ENCODE results near the gene PSMD6. TPM values are rescaled to one million over a fixed set of nuclear protein-coding genes. Genes with fewer than 3 reads are reported as not detected.
A peak's percentile ranks its signal among the peaks of the same experiment; 100 is the strongest.

The PSMD6 gene
- total RNA-seq, 4 donors from 2014 or later: 73.1 to 97.4 (median 79.5) TPM

DNA sequence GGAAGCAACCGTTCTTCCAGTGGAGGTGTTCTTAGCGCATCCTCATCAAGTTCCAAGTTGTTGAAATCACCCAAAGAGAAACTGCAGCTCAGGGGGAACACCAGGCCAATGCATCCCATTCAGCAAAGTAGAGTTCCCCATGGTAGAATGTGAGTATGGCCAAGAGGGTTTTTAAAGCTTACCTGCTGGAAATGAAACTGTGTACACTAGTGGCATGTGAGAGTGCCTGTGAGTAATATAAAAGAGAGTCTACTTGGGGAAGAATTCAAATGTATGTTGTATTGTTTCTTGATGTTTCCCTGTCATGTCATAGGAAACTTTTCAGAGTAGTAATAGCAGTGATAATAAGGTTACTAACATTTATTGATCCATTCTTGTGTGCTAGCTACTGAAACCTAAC is 43.3 kb downstream of the PSMD6 start:
- Histone ChIP-seq H3K9me3 (no peaks in the 10 kb centered on the region), H3K4me3 (no peak overlapping the region), H3K27ac (no peak overlapping the region), H3K4me1 (peaks cover 16 to 42% (median 22%) of the 10 kb centered on the region in 3 donors), H3K36me3 (peaks cover 0 to 51% of the 10 kb centered on the region in 2 donors), H3K27me3 (no peaks in the 10 kb centered on the region)
- TF ChIP-seq EP300 (IDR thresholded peaks at IDR 0.05): no peak
- no peak for ATAC-seq
- 90 to 92% methylated on average over 2 of the region's 2 CpGs for WGBS, 2 donors (ENCODE audit: low coverage in 1 of 2)

DNA sequence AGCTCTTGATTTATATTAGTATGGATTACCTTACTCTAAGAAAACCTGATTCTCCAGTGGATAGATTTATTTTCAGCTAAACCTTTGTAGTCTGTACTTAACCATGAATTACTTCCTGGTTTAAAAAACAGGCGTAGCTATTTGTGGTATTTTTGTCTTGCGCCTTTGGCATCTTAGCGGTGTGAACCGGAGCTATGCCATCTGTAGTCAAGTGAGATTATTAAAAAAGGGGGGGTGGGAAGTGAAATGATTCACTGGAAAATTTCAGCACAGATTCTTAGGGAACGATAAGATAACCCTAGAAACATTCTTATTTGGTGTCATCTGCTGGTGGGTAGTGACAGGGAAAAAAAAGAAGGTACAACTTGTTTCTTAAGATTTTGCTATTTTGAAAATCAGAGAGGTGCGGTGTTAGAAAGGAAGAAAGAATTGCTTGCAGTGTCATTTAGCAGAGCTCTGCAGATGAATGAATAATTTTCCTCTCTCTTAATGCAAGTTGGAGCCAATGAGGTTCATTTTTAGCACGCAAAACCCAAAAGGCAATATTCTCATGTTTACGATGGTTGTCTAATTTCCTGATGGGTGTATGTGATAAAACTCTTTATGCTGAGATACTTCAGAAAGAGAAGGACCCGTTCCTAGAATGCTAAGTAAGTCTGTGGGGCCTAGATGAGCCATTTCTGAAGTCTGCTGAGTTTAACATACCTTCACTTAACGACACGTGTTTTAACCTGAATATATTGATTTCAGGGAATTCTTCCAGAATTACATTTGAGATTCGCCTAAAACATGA is 44.0 kb downstream of the PSMD6 start:
- Histone ChIP-seq H3K9me3 (no peaks in the 10 kb centered on the region), H3K27me3 (no peaks in the 10 kb centered on the region), H3K27ac (no peak overlapping the region), H3K4me1 (peaks cover 16 to 49% (median 22%) of the 10 kb centered on the region in 3 donors), H3K36me3 (peaks cover 0 to 44% of the 10 kb centered on the region in 2 donors), H3K4me3 (no peak overlapping the region)
- TF ChIP-seq EP300 (IDR thresholded peaks at IDR 0.05): no peak
- no peak for TF ChIP-seq POLR2A (IDR thresholded peaks at IDR 0.05)
- no peak for TF ChIP-seq POLR2AphosphoS5 (IDR thresholded peaks at IDR 0.05)
- TF ChIP-seq, protein P1, sequence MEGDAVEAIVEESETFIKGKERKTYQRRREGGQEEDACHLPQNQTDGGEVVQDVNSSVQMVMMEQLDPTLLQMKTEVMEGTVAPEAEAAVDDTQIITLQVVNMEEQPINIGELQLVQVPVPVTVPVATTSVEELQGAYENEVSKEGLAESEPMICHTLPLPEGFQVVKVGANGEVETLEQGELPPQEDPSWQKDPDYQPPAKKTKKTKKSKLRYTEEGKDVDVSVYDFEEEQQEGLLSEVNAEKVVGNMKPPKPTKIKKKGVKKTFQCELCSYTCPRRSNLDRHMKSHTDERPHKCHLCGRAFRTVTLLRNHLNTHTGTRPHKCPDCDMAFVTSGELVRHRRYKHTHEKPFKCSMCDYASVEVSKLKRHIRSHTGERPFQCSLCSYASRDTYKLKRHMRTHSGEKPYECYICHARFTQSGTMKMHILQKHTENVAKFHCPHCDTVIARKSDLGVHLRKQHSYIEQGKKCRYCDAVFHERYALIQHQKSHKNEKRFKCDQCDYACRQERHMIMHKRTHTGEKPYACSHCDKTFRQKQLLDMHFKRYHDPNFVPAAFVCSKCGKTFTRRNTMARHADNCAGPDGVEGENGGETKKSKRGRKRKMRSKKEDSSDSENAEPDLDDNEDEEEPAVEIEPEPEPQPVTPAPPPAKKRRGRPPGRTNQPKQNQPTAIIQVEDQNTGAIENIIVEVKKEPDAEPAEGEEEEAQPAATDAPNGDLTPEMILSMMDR (IDR thresholded peaks at IDR 0.05): no peak
- no peak for ATAC-seq
- WGBS, 2 donors (ENCODE audit: low coverage in 1 of 2): 69 to 81% methylated on average over 9 to 12 of the region's 12 CpGs

DNA sequence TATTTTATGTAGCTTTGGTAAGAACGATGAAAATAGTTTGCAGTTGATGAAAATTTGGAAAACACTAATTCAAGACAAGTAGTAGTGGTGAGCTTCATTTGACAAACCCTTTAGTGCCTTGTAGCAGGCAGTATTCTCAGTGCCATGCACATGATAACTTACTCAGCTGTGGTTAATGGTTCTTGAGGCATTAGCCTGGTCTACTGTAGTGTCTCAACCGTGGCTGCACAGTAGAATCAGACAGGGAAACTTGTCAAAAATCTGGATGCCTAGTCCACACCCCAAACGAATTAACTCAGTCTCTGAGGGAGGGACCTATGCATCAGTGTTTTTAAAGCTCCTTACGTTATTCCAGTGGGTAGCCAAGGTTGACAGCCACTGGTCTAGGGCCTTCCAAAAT is 45.4 kb downstream of the PSMD6 start:
- Histone ChIP-seq H3K4me3 (no peak overlapping the region), H3K4me1 (peaks cover 16 to 62% (median 26%) of the 10 kb centered on the region in 3 donors), H3K27me3 (no peaks in the 10 kb centered on the region), H3K9me3 (no peaks in the 10 kb centered on the region), H3K27ac (no peak overlapping the region), H3K36me3 (peaks cover 0 to 31% of the 10 kb centered on the region in 2 donors)
- no peak for ATAC-seq
- TF ChIP-seq, protein P1 (IDR thresholded peaks at IDR 0.05): no peak
- TF ChIP-seq EP300 (IDR thresholded peaks at IDR 0.05): no peak
- TF ChIP-seq POLR2A (IDR thresholded peaks at IDR 0.05): no peak
- no peak for TF ChIP-seq POLR2AphosphoS5 (IDR thresholded peaks at IDR 0.05)
- 62 to 87% methylated on average over 3 of the region's 4 CpGs for WGBS, 2 donors (ENCODE audit: low coverage in 1 of 2)

DNA sequence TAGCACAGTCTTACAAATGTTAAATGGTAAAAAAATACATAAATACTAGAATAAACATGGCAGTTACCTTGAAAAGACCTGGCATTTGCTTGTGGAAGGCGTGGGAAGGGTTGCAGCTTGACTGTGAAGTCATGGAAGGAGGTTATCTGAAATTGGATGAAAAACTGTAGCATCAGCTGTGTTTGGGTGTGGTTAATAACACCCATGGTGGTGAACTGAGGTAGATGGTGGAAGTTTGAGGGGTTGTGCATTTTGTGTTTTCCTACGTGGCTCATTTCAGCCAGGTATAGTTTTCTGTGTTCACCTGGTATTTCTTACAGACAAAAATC is 46.5 kb downstream of the PSMD6 start:
- Histone ChIP-seq H3K36me3 (peaks cover 0 to 21% of the 10 kb centered on the region in 2 donors), H3K9me3 (no peaks in the 10 kb centered on the region), H3K4me1 (peaks cover 21 to 72% (median 30%) of the 10 kb centered on the region in 3 donors), H3K4me3 (no peak overlapping the region), H3K27me3 (no peaks in the 10 kb centered on the region), H3K27ac (peak overlapping the region in 1 of 4 donors; percentile 32)
- no peak for ATAC-seq
- WGBS, 2 donors (ENCODE audit: low coverage in 1 of 2): 77 to 80% methylated on average over 2 of the region's 2 CpGs
- no peak for TF ChIP-seq POLR2A (IDR thresholded peaks at IDR 0.05)

DNA sequence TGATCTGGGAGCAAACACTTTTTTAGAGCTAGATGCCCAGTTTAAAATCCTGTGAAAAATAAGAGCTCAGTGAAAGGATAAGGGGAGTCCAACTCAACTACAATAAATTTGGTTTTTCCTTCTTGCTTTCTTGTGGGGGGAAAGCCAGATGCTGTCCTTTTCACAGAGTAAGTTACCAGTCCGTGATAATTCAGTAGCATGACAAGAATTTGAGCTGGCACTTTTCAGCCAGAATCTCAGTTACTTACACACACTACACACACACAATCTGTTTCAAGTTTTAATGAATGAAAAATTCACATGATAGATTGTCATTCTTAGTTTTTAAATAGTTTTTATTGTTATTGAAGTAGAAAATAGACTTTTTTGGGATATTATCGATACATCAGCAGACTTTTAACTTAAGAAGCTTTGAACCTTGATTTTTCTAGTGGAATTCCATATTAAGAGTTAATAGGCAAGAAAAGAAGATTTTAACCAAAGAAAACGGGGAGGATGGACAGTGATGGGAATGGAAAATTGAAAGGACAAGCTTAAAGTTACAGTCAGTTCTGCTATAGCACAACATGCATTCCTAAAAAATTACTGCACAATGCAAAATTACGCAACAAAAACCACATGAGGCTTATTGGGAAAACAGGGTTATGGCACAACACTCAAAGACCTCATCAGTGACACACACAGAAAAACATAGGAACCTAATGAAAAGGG is 47.0 kb downstream of the PSMD6 start:
- H3K9me3 ChIP-seq: no peaks in the 10 kb centered on the region
- H3K36me3 ChIP-seq: peaks cover 0 to 16% of the 10 kb centered on the region in 2 donors
- H3K4me1 ChIP-seq: peaks cover 24 to 77% (median 30%) of the 10 kb centered on the region in 3 donors
- TF ChIP-seq, protein P1 (IDR thresholded peaks at IDR 0.05): no peak
- TF ChIP-seq POLR2AphosphoS5 (IDR thresholded peaks at IDR 0.05): peak; percentile 72
- TF ChIP-seq EP300 (IDR thresholded peaks at IDR 0.05): no peak
- no peak for TF ChIP-seq POLR2A (IDR thresholded peaks at IDR 0.05)
- ATAC-seq: peak; percentile 83
- no peak overlapping the region for H3K4me3 ChIP-seq
- peak overlapping the region in 2 of 4 donors; percentile 32 to 44 for H3K27ac ChIP-seq
- WGBS, 2 donors (ENCODE audit: low coverage in 1 of 2): 72 to 76% methylated on average over 4 of the region's 4 CpGs
- no peaks in the 10 kb centered on the region for H3K27me3 ChIP-seq
